H1 (cell line): ENCODE measurements around the gene RNF220. TPM values are rescaled to one million over a fixed set of nuclear protein-coding genes. Genes with fewer than 3 reads are reported as not detected.
A peak's percentile ranks its signal among the peaks of the same experiment; 100 is the strongest.

Experiments used
- CTCF ChIA-PET: fragments of 300-600 bp; sonication (Branson Sonifier 250); formaldehyde crosslinking; loops from one replicate; lab custom pipeline; 2021; ENCODE audit not compliant: partially characterized antibody; lab: Charles Lee
- POLR2A ChIA-PET: fragments of 300-600 bp; sonication (Branson Sonifier 250); formaldehyde crosslinking; loops from one replicate; lab custom pipeline; 2021; ENCODE audit warnings: inconsistent platforms; ENCODE audit not compliant: partially characterized antibody; lab: Charles Lee
- DNase-seq, 2 experiments: peaks; one replicate each; pipeline versions ENCODE4 v3.0.0 to v3.0.0-alpha.2; 2010 to 2022; ENCODE audit warnings: low spot score in 2 of 2, low read depth in 1 of 2, mixed read lengths in 1 of 2
- FAIRE-seq: peaks from 2 replicates; lab custom pipeline; 2011; peaks lifted over from hg19 to GRCh38; lab: Jason Lieb, UNC
- H2AFZ ChIP-seq: 2 replicates; pipeline ENCODE4 v1.8.1; 2012; ENCODE audit warnings: low read length, inconsistent platforms
- H2AK5ac ChIP-seq: 2 replicates; pipeline ENCODE4 v1.6.1; 2013; ENCODE audit warnings: low read depth, low read length
- H2BK120ac ChIP-seq: replicated peaks from 2 replicates; pipeline ENCODE3; 2013; ENCODE audit warnings: low read depth, low read length, inconsistent platforms
- H2BK12ac ChIP-seq: 2 replicates; pipeline ENCODE4 v1.6.1; 2013; ENCODE audit warnings: low read depth, low read length
- H2BK15ac ChIP-seq: 2 replicates; pipeline ENCODE4 v1.6.1; 2013; ENCODE audit warnings: low read length
- H2BK20ac ChIP-seq: 2 replicates; pipeline ENCODE4 v1.6.1; 2013; ENCODE audit warnings: low read length
- H2BK5ac ChIP-seq: 2 replicates; pipeline ENCODE4 v1.6.1; 2013; ENCODE audit warnings: low read depth, low read length
- H3K14ac ChIP-seq: 2 replicates; pipeline ENCODE4 v1.6.1; 2013; ENCODE audit warnings: inconsistent platforms; ENCODE audit not compliant: insufficient read length
- H3K18ac ChIP-seq: 2 replicates; pipeline ENCODE4 v1.6.1; 2013; ENCODE audit warnings: low read length; ENCODE audit errors: extremely low read depth
- H3K23ac ChIP-seq: 2 replicates; pipeline ENCODE4 v1.6.1; 2013; ENCODE audit warnings: inconsistent platforms; ENCODE audit not compliant: insufficient read length
- H3K23me2 ChIP-seq: 2 replicates; pipeline ENCODE4 v1.6.1; 2013; ENCODE audit warnings: low read depth, low read length
- H3K27ac ChIP-seq: 2 replicates; pipeline ENCODE4 v1.6.1; 2011; ENCODE audit warnings: low read depth, low read length, inconsistent platforms
- H3K27me3 ChIP-seq, 4 experiments: replicated peaks in 1 of 4; 1 replicate in 1 of 4; 2 replicates in 3 of 4; pipeline versions ENCODE4 v1.6.1 to v1.8.1; 2011 to 2013; ENCODE audit warnings: low read length in 3 of 4, mild to moderate bottlenecking in 3 of 4, inconsistent platforms in 2 of 4, mixed read lengths in 2 of 4, moderate library complexity in 1 of 4; ENCODE audit not compliant: control insufficient read depth in 3 of 4, insufficient read depth in 3 of 4; ENCODE audit errors: extremely low read depth in 1 of 4
- H3K36me3 ChIP-seq, 4 experiments: 2 replicates each; pipeline versions ENCODE4 v1.6.1 to v1.8.1; 2011 to 2013; ENCODE audit warnings: mild to moderate bottlenecking in 4 of 4, low read length in 3 of 4, moderate library complexity in 2 of 4, control low read depth in 1 of 4, inconsistent platforms in 1 of 4; ENCODE audit not compliant: insufficient read depth in 4 of 4, control insufficient read depth in 2 of 4
- H3K4ac ChIP-seq: replicated peaks from 2 replicates; pipeline ENCODE3; 2013; ENCODE audit warnings: low read length, low read depth, mixed read lengths, inconsistent platforms; ENCODE audit not compliant: insufficient read length
- H3K4me1 ChIP-seq, 4 experiments: replicated peaks in 1 of 4; 1 replicate in 1 of 4; 2 replicates in 3 of 4; pipeline versions ENCODE4 v1.6.1 to v1.8.1; 2011 to 2013; ENCODE audit warnings: low read length in 3 of 4, inconsistent platforms in 2 of 4, mixed read lengths in 1 of 4; ENCODE audit not compliant: insufficient read depth in 4 of 4, control insufficient read depth in 3 of 4
- H3K4me2 ChIP-seq, 2 experiments: 2 replicates each; pipeline versions ENCODE4 v1.6.1 to v1.8.1; 2011 to 2013; ENCODE audit warnings: low read depth in 2 of 2, low read length in 2 of 2, control low read depth in 1 of 2, inconsistent platforms in 1 of 2, mild to moderate bottlenecking in 1 of 2; ENCODE audit not compliant: insufficient read depth in 1 of 2
- H3K4me3 ChIP-seq, 4 experiments: fragments of 200-600, 300-600 bp in 1 of 4; sonication (generic), shearing (Covaris generic), sonication (Bioruptor Twin) in 1 of 4; 2 replicates each; pipeline versions ENCODE4 v1.5.1 to v1.8.1; 2011 to 2016; ENCODE audit warnings: low read length in 4 of 4, low read depth in 3 of 4, control low read depth in 2 of 4, inconsistent platforms in 2 of 4, mild to moderate bottlenecking in 2 of 4, mixed read lengths in 1 of 4, moderate library complexity in 1 of 4; ENCODE audit not compliant: insufficient read depth in 2 of 4; ENCODE audit errors: extremely low read depth in 1 of 4
- H3K56ac ChIP-seq: replicated peaks from 2 replicates; pipeline ENCODE3; 2013; ENCODE audit warnings: low read depth, mild to moderate bottlenecking, mixed read lengths, low read length, inconsistent platforms; ENCODE audit not compliant: insufficient read length
- H3K79me1 ChIP-seq: 2 replicates; pipeline ENCODE4 v1.6.1; 2013; ENCODE audit warnings: low read depth, low read length, control low read depth
- H3K79me2 ChIP-seq, 2 experiments: 2 replicates each; pipeline versions ENCODE4 v1.6.1 to v1.8.1; 2012 to 2013; ENCODE audit warnings: low read length in 2 of 2, mild to moderate bottlenecking in 2 of 2, inconsistent platforms in 1 of 2; ENCODE audit not compliant: insufficient read depth in 2 of 2, control insufficient read depth in 1 of 2
- H3K9ac ChIP-seq, 4 experiments: replicated peaks in 1 of 4; 1 replicate in 1 of 4; 2 replicates in 3 of 4; pipeline versions ENCODE4 v1.6.1 to v1.8.1; 2011 to 2013; ENCODE audit warnings: low read depth in 3 of 4, low read length in 3 of 4, control low read depth in 2 of 4, mild to moderate bottlenecking in 2 of 4, moderate library complexity in 2 of 4, inconsistent platforms in 1 of 4; ENCODE audit errors: extremely low read depth in 1 of 4
- H3K9me3 ChIP-seq, 2 experiments: 2 replicates each; pipeline versions ENCODE4 v1.6.1 to v1.8.1; 2012 to 2013; ENCODE audit warnings: mild to moderate bottlenecking in 2 of 2, moderate library complexity in 2 of 2, control low read depth in 1 of 2, inconsistent platforms in 1 of 2, low read depth in 1 of 2, low read length in 1 of 2, mixed read lengths in 1 of 2; ENCODE audit not compliant: insufficient read depth in 2 of 2
- H4K20me1 ChIP-seq, 2 experiments: replicated peaks in 1 of 2; 2 replicates each; pipeline versions ENCODE3 to v1.8.1; 2011 to 2013; ENCODE audit warnings: inconsistent platforms in 2 of 2, low read length in 2 of 2, mild to moderate bottlenecking in 1 of 2; ENCODE audit not compliant: insufficient read depth in 2 of 2, control insufficient read depth in 1 of 2
- H4K5ac ChIP-seq: 2 replicates; pipeline ENCODE4 v1.6.1; 2013; ENCODE audit warnings: low read length, low read depth, mixed read lengths, inconsistent platforms; ENCODE audit not compliant: insufficient read length
- H4K8ac ChIP-seq: 2 replicates; pipeline ENCODE4 v1.8.0; 2013; ENCODE audit warnings: mild to moderate bottlenecking, moderate library complexity, low read length, inconsistent platforms; ENCODE audit not compliant: insufficient read depth; ENCODE audit errors: extremely low read depth
- H4K91ac ChIP-seq: replicated peaks from 2 replicates; pipeline ENCODE3; 2013; ENCODE audit warnings: low read length, mixed read lengths, inconsistent platforms; ENCODE audit not compliant: insufficient read length
- E2F6 ChIP-seq: IDR thresholded peaks from 2 replicates; pipeline ENCODE4 v1.6.1; 2012; ENCODE audit warnings: inconsistent platforms
- SIRT6 ChIP-seq: IDR thresholded peaks from one replicate; pipeline ENCODE4 v1.7.1; 2012; ENCODE audit warnings: low read length, inconsistent platforms
- WGBS, 2 experiments: shearing (Covaris generic) in 1 of 2; methylation state at CpG; one replicate each; pipeline versions ENCODE4 v1.1.6 to v1.1.7; 2013 to 2015; ENCODE audit warnings: low lambda C conversion rate in 2 of 2, mixed read lengths in 2 of 2, inconsistent platforms in 1 of 2, low coverage in 1 of 2, missing lambda C conversion rate in 1 of 2; ENCODE audit not compliant: insufficient replicate concordance in 2 of 2, insufficient coverage in 1 of 2, insufficient read length in 1 of 2; ENCODE audit errors: extremely low coverage in 1 of 2, missing lambda C conversion rate in 1 of 2; 5-methylcytosine and 5-hydroxymethylcytosine counted together
- polyA plus RNA-seq, 7 experiments: library from polyadenylated mRNA; depleted of rRNA in 3 of 7; stranded (reverse) in 5 of 7; unstranded in 2 of 7; fragments of >200 nt in 5 of 7; fragments of 200-250 nt in 2 of 7; gene quantifications; 1 replicate in 5 of 7; 2 replicates in 1 of 7; 4 replicates in 1 of 7; pipeline versions ENCODE4 v1.2.1 to v1.2.3, GENCODE V29; 2011 to 2013; ENCODE audit warnings: missing spikeins in 2 of 7, mixed read lengths in 2 of 7
- total RNA-seq: library from RNA; stranded (reverse); fragmentation: NEBNext Ultra II Directional; extraction: Animal tissue kit (Norgen Biotek cat#: 25700); gene quantifications from 2 replicates; pipeline ENCODE4 v1.2.1, GENCODE V29; 2021

The RNF220 gene
- total and polyA plus RNA-seq, 2 of the 8 experiments (the other 6 are each of a cell fraction or from before 2014, with no cell fraction given), result 123 to 160 TPM

- H3K79me2 ChIP-seq, result peaks cover 0 to 7% of the 10 kb centered on the region in 2 experiments; a peak in 2 of 4 replicates
- no peaks in the 10 kb centered on the region; the same call in 1 of the 2 replicates for H3K79me1 ChIP-seq
- H4K5ac ChIP-seq, result no peak overlapping the region
- H3K23me2 ChIP-seq, result no peaks in the 10 kb centered on the region
- H2BK5ac ChIP-seq, result peak overlapping the region; percentile 97; the same call in 1 of the 2 replicates
- H3K9ac ChIP-seq, result no peak overlapping the region
- CTCF ChIA-PET, result interaction anchor here (0.8 to 12.2 kb wide), 13 partner anchors 9 to 327 kb away, joined by 3 to 78 read pairs (median 5); no protein-coding TSS in a partner anchor
- no peak overlapping the region for H3K27ac ChIP-seq
- POLR2A ChIA-PET, result interaction anchor here (1.2 to 6.2 kb wide), 5 partner anchors 9 to 138 kb away, joined by 3 to 33 read pairs (median 3); no protein-coding TSS in a partner anchor
- H2BK12ac ChIP-seq, result peak overlapping the region; percentile 98; the same call in 1 of the 2 replicates
- H2AK5ac ChIP-seq, result peak overlapping the region; percentile 98; the same call in 1 of the 2 replicates
- DNase-seq (no peak), FAIRE-seq (no peak)
- H3K4ac ChIP-seq, result peak overlapping the region; percentile 34
- no peak overlapping the region for H3K14ac ChIP-seq
- H3K36me3 ChIP-seq, result no peaks in the 10 kb centered on the region
- H4K20me1 ChIP-seq, result no peaks in the 10 kb centered on the region
- peak overlapping the region; percentile 76 for H2BK120ac ChIP-seq
- H3K56ac ChIP-seq, result no peak overlapping the region
- no peak overlapping the region for H2BK15ac ChIP-seq
- WGBS, 2 experiments, result 87% methylated on average over 9 of the region's 9 CpGs; no CpG with 5 or more reads in 1 of the 2 experiments
- H2BK20ac ChIP-seq, result peak overlapping the region; percentile 98; the same call in 1 of the 2 replicates
- no peak overlapping the region for H4K8ac ChIP-seq
- peak overlapping the region; percentile 95 for H3K18ac ChIP-seq
- no peak overlapping the region for H2AFZ ChIP-seq
- no peak overlapping the region for H3K4me3 ChIP-seq
- no peaks in the 10 kb centered on the region for H3K9me3 ChIP-seq
- H3K23ac ChIP-seq, result no peak overlapping the region
- no peak overlapping the region for H3K4me2 ChIP-seq
- peak overlapping the region; percentile 71 for H4K91ac ChIP-seq
- peaks cover 19 to 47% (median 35%) of the 10 kb centered on the region in 4 experiments for H3K4me1 ChIP-seq
- H3K27me3 ChIP-seq, result peaks cover 0 to 10% (median 2%) of the 10 kb centered on the region in 4 experiments; a peak in 2 of 7 replicates
- TF ChIP-seq SIRT6 (no peak), E2F6 (no peak)
Observed at GRCh38 chr1:44544960-44545359, 139.9 kb downstream of the RNF220 start.
